Measurements from ENCODE around the gene DHRS13.
"Not testable (repeated sequence)": the region's sequence is repeated elsewhere in the genome, so short reads cannot be mapped to it uniquely, and the experiment has no call there.

The DHRS13 gene

DNA sequence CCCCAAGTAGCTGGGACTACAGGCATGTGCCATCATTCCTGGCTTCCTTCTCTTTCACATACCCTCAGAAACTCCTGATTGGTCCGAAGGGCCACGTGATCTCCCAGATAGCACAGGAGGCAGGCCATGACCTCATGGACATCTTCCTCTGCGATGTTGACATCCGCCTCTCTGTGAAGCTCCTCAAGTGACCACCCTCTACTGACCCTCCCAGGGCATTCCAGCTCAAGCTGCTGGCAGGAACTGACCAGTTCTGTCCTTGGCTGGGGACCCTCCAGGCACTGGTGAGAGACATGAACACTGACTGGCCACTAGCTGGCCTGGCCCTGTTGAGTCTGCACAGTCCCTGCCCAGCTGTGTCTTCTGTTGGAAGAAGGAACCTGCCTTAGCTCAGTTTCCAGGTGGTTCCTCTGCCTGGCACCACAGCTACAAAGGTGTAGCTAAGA is 42.5 kb downstream of the DHRS13 start:
- H3K9me3 Mint-ChIP-seq = no peaks in the 10 kb centered on the region
- peaks cover 25% of the 10 kb centered on the region for H3K36me3 Mint-ChIP-seq (ENCODE audit: low read depth)
- H3K4me1 Mint-ChIP-seq (ENCODE audit: low read depth) = peaks cover 7% of the 10 kb centered on the region
- no peak for DNase-seq (ENCODE audit: low spot score)
- H3K27ac Mint-ChIP-seq = no peak overlapping the region
- no peaks in the 10 kb centered on the region for H3K27me3 Mint-ChIP-seq (ENCODE audit: low read depth)
- H3K4me3 Mint-ChIP-seq = no peak overlapping the region

DNA sequence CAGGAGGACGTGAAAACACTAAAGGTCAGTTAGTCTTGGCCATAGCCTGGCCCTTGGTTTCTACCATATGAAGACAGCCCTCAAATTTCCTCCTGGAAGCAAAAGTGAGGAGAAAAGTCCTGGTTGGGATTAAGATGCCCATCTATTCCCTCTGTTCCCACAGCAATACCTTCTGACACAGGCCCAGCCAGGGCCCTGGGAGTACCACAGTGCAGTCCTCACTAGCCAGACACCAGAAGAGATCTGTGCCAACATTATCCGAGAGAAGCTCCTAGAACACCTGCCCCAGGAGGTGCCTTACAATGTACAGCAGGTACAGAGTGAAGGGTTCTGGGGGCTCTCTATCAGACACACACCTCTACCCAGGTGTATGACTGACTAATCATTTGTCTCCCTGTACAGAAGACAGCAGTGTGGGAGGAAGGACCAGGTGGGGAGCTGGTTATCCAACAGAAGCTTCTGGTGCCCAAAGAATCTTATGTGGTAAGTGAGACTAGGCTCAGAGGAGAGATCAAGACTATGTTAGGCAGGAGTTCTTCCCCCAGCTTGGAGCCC is 44.0 kb downstream of the DHRS13 start:
- H3K9me3 Mint-ChIP-seq = no peaks in the 10 kb centered on the region
- no peak for DNase-seq (ENCODE audit: low spot score)
- H3K27ac Mint-ChIP-seq = no peak overlapping the region
- no peaks in the 10 kb centered on the region for H3K27me3 Mint-ChIP-seq (ENCODE audit: low read depth)
- peaks cover 25% of the 10 kb centered on the region for H3K36me3 Mint-ChIP-seq (ENCODE audit: low read depth)
- no peak overlapping the region for H3K4me3 Mint-ChIP-seq
- peaks cover 12% of the 10 kb centered on the region for H3K4me1 Mint-ChIP-seq (ENCODE audit: low read depth)

DNA sequence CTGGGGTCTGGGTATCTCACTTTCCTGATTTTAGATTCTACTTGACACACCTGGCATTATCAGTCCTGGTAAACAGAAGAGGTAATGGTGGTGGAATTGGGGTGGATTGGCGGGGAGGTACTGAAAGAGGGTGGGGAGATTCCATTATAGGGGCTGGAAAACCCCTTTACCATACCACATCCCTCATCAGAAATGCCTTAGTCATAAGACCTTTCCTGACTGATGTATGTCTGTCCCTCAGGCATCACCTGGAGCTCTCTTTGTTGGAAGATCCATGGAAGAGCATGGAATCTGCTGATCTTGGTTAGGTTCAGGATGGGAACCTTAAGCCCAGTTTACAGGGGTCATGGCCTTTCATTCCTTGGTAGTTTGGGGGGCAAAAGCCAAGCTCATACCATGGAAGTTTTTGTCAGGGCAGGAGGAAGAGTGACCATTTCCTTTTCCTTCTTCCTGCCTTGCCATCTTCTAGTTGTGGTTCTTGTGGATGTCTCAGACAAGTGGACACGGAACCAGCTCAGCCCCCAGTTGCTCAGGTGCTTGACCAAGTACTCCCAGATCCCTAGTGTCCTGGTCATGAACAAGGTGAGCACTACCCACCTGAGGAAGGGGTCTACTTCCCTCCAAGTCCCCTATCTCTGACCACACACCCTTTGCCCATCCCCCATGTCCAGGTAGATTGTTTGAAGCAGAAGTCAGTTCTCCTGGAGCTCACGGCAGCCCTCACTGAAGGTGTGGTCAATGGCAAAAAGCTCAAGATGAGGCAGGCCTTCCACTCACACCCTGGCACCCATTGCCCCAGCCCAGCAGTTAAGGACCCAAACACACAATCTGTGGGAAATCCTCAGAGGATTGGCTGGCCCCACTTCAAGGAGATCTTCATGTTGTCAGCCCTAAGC is 44.7 kb downstream of the DHRS13 start:
- H3K27me3 Mint-ChIP-seq (ENCODE audit: low read depth) = no peaks in the 10 kb centered on the region
- H3K36me3 Mint-ChIP-seq (ENCODE audit: low read depth) = peaks cover 25% of the 10 kb centered on the region
- no peaks in the 10 kb centered on the region for H3K9me3 Mint-ChIP-seq
- H3K27ac Mint-ChIP-seq = peak overlapping the region; percentile 1
- H3K4me1 Mint-ChIP-seq (ENCODE audit: low read depth) = peaks cover 12% of the 10 kb centered on the region
- no peak for DNase-seq (ENCODE audit: low spot score)
- H3K4me3 Mint-ChIP-seq = no peak overlapping the region

DNA sequence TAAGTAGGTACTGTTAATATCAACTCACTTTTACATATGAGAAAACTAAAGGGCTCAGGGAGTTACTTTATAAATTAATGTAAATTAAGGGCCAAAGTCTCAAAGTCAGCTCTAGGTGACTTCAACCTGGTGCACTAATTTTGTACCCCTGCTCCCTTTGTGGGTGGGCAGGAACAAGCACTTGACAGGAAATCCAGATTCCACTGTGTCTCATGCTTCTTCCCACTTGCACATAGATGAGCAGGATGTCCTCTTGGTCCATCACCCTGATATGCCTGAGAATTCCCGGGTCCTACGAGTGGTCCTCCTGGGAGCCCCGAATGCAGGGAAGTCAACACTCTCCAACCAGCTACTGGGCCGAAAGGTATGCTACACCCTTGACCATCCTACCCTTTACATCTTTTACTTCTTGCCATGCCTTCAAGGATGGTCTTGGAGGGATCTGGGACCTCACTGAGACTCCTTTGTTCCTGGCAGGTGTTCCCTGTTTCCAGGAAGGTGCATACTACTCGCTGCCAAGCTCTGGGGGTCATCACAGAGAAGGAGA is 46.8 kb downstream of the DHRS13 start:
- Mint-ChIP-seq H3K36me3 (ENCODE audit: low read depth) (peaks cover 25% of the 10 kb centered on the region), H3K27me3 (ENCODE audit: low read depth) (no peaks in the 10 kb centered on the region), H3K4me1 (ENCODE audit: low read depth) (peaks cover 12% of the 10 kb centered on the region), H3K9me3 (no peaks in the 10 kb centered on the region), H3K27ac (peak overlapping the region; percentile 31), H3K4me3 (peak overlapping the region; percentile 93)
- no peak for DNase-seq (ENCODE audit: low spot score)

DNA sequence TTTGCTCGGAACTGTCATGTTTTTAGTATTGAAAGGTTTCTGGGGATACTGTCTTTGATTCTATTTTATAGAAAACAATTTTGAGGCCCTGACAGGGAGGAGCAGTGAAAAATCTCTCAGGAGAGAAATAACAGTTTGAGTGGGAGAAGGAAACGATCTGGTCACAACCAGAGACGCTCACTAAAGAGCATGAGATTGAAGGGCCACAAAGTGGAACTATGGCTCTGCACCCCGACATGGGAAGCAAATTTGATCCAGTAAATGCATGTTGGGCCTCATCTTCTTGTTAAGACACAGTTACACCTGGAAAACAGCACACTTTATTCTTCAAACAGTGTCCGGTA is 47.6 kb downstream of the DHRS13 start:
- Mint-ChIP-seq H3K27ac (peak overlapping the region; percentile 90), H3K36me3 (ENCODE audit: low read depth) (peaks cover 22% of the 10 kb centered on the region), H3K27me3 (ENCODE audit: low read depth) (no peaks in the 10 kb centered on the region), H3K4me3 (peak overlapping the region; percentile 93), H3K9me3 (no peaks in the 10 kb centered on the region), H3K4me1 (ENCODE audit: low read depth) (peaks cover 12% of the 10 kb centered on the region)
- no peak for DNase-seq (ENCODE audit: low spot score)

DNA sequence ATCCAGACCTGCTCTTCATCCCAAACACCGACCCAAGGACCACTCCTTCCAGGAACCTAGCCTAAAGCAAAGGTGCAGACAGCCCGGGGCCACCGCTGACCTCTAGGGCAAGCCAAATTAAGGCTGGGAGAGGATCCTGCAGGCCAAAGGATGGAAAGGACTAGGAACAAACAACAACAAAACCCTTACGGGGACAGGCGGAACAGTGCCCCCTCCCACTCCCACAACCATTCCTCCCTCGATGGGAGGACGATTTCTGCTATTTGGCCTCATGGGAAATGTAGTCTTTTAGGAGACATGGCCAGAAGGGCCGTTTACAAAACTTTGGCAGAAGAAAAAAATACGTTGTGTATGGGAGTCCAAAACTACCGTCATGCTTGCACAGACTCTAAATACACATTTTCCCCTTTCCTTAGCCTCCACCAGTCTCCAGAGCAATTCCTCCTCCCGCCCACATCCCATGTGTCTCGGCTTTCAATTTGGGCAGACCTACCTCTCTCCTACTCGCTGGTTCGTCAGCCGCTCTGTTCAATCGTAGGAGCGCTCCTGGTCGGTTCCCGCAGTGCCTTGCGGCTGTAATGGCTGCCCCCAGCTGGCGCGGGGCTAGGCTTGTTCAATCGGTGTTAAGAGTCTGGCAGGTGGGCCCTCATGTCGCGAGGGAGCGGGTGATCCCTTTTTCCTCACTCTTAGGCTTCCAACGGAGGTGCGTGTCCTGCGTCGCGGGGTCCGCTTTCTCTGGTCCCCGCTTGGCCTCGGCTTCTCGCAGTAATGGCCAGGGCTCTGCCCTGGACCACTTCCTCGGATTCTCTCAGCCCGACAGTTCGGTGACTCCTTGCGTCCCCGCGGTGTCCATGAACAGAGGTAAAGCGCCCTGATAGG is 48.2 kb downstream of the DHRS13 start, which contains the start of gene ERAL1:
ERAL1 (plus strand) TSS at position 560 of the 879 bp plus-strand sequence; CDS start at position 579, 19 bp downstream.
- Mint-ChIP-seq H3K9me3 (no peaks in the 10 kb centered on the region), H3K27me3 (ENCODE audit: low read depth) (no peaks in the 10 kb centered on the region), H3K4me3 (peak within 1 kb of the TSS; percentile 93), H3K36me3 (ENCODE audit: low read depth) (peaks cover 20% of the 10 kb centered on the region), H3K4me1 (ENCODE audit: low read depth) (peaks cover 12% of the 10 kb centered on the region), H3K27ac (peak within 1 kb of the TSS; percentile 90)
- peak; percentile 86 for DNase-seq (ENCODE audit: low spot score)

DNA sequence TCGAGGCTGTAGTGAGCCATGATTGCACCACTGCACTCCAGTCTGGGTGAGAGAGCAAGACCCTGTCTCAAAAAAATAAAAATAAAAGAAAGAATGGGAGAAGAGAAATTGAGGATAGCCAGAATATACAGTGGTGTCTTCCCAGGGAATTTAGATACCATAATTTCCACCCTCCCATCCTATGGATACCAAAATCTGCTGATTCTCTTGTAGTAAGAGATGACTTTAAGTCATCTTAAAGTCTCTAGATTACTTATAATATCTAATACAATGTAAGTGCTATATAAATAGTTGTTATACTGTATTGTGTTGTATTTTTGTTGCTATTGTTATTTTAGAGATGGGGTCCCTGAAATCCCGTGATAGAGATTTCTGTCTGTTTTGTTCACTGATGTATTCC is 49.6 kb downstream of the DHRS13 start:
- Mint-ChIP-seq H3K27me3 (ENCODE audit: low read depth) (no peaks in the 10 kb centered on the region), H3K9me3 (no peaks in the 10 kb centered on the region), H3K27ac (no peak overlapping the region), H3K36me3 (ENCODE audit: low read depth) (peaks cover 13% of the 10 kb centered on the region), H3K4me1 (ENCODE audit: low read depth) (peaks cover 12% of the 10 kb centered on the region), H3K4me3 (no peak overlapping the region)
- no peak for DNase-seq (ENCODE audit: low spot score)

DNA sequence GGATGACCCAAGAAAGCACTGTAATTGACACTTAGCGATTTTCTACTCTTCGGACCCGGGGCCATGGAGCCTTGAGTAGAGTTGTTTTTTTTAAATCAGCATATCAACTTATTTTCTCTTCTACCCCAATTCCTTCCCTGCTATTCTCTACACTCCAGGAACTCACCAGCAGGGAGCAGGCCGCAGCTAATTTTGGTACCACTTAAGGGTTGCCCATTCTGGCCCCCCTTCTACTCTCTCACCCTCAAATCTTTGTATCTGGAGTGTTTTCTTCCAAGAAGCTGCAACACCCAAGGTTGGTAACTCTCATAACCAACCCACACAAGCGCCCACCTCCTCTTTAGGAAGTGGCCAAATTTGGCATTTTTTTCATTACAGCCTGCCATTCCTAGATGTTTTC is 53.6 kb downstream of the DHRS13 start:
- no peak overlapping the region for H3K27ac Mint-ChIP-seq
- H3K9me3 Mint-ChIP-seq = no peaks in the 10 kb centered on the region
- DNase-seq (ENCODE audit: low spot score) = no peak
- H3K27me3 Mint-ChIP-seq (ENCODE audit: low read depth) = no peaks in the 10 kb centered on the region
- no peaks in the 10 kb centered on the region for H3K4me1 Mint-ChIP-seq (ENCODE audit: low read depth)
- H3K36me3 Mint-ChIP-seq (ENCODE audit: low read depth) = no peaks in the 10 kb centered on the region
- no peak overlapping the region for H3K4me3 Mint-ChIP-seq

DNA sequence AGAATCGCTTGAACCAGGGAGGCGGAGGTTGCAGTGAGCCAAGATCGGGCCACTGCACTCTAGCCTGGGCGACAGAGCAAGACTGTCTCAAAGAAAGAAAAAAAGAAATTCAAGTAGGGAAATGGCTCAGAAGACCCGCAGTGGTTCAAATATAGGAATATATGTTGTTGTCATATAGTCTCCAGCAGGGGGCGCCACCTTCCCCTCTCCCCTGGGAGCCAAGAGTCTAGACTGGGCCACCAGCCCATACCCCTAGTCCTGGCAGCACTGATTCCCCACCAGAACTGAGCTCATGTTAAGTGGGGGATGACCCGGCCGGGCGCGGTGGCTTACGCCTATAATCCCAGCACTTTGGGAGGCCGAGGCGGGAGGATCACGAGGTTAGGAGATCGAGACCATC is 54.2 kb downstream of the DHRS13 start:
- H3K27ac Mint-ChIP-seq; H3K4me1 Mint-ChIP-seq (ENCODE audit: low read depth); H3K4me3 Mint-ChIP-seq; H3K36me3 Mint-ChIP-seq (ENCODE audit: low read depth); H3K9me3 Mint-ChIP-seq; H3K27me3 Mint-ChIP-seq (ENCODE audit: low read depth): not testable (repeated sequence)
- peak; percentile 30 for DNase-seq (ENCODE audit: low spot score)
